CD4-positive, alpha-beta T cell (primary cell): ENCODE data around the gene PPM1A. TPM values are rescaled to one million over a fixed set of nuclear protein-coding genes. Genes with fewer than 3 reads are reported as not detected.

Source experiments
- ATAC-seq: fragments of 200-7000 bp; cut with Tn5 transposase; one replicate; pipeline ENCODE4 v1.10.0; 2022; ENCODE audit warnings: mild to moderate bottlenecking; ENCODE audit not compliant: poor library complexity
- CTCF ChIA-PET: fragments of 350-600 bp; sonication (Branson Sonifier 250); formaldehyde crosslinking; loops from one replicate; lab custom pipeline; 2021; ENCODE audit warnings: antibody characterized with exemption, inconsistent platforms; lab: Charles Lee
- POLR2A ChIA-PET: fragments of 350-600 bp; sonication (Branson Sonifier 250); formaldehyde crosslinking; loops from one replicate; lab custom pipeline; 2021; ENCODE audit warnings: antibody characterized with exemption, inconsistent platforms; lab: Charles Lee
- DNase-seq, 14 experiments: peaks; one replicate each; pipeline ENCODE4 v3.0.0-alpha.2; 2013 to 2020; ENCODE audit warnings: mixed read lengths in 2 of 14
- H3K27ac ChIP-seq, 2 donors: one replicate each; pipeline versions ENCODE4 v1.5.1 to v1.7.0; 2013; ENCODE audit warnings: low read length in 2 of 2, low read depth in 1 of 2, mild to moderate bottlenecking in 1 of 2
- H3K27me3 ChIP-seq, 2 experiments: 1 replicate in 1 of 2; 2 replicates in 1 of 2; pipeline versions ENCODE4 v1.6.1 to v1.7.0; 2013; ENCODE audit warnings: low read length in 2 of 2, control low read depth in 1 of 2, mild to moderate bottlenecking in 1 of 2, moderate library complexity in 1 of 2; ENCODE audit not compliant: insufficient read depth in 2 of 2, control insufficient read depth in 1 of 2
- H3K36me3 ChIP-seq: one replicate; pipeline ENCODE4 v1.6.1; 2013; ENCODE audit warnings: low read length, control low read depth; ENCODE audit not compliant: insufficient read depth
- H3K4me1 ChIP-seq: one replicate; pipeline ENCODE4 v1.6.1; 2013; ENCODE audit warnings: low read length, control low read depth; ENCODE audit not compliant: insufficient read depth
- H3K4me3 ChIP-seq: one replicate; pipeline ENCODE4 v1.5.1; 2013; ENCODE audit warnings: mild to moderate bottlenecking, low read length, moderate library complexity
- H3K9me3 ChIP-seq, 2 experiments: 1 replicate in 1 of 2; 2 replicates in 1 of 2; pipeline versions ENCODE4 v1.6.1 to v1.7.0; 2013; ENCODE audit warnings: low read length in 2 of 2, mild to moderate bottlenecking in 2 of 2, control low read depth in 1 of 2, moderate library complexity in 1 of 2; ENCODE audit not compliant: control insufficient read depth in 1 of 2, insufficient read depth in 1 of 2
- H3K27ac Mint-ChIP-seq: one replicate; pipeline ENCODE4 v1.8.0; 2020; ENCODE audit warnings: mixed read lengths
- H3K27me3 Mint-ChIP-seq: one replicate; pipeline ENCODE4 v1.8.0; 2021; ENCODE audit warnings: mixed read lengths
- H3K36me3 Mint-ChIP-seq: one replicate; pipeline ENCODE4 v1.8.0; 2021; ENCODE audit warnings: low read depth, mixed read lengths
- H3K4me1 Mint-ChIP-seq: one replicate; pipeline ENCODE4 v1.8.0; 2021; ENCODE audit warnings: low read depth, mixed read lengths
- H3K4me3 Mint-ChIP-seq: one replicate; pipeline ENCODE4 v1.8.0; 2020; ENCODE audit warnings: mild to moderate bottlenecking, mixed read lengths
- H3K9me3 Mint-ChIP-seq: one replicate; pipeline ENCODE4 v1.8.0; 2020; ENCODE audit warnings: mixed read lengths
- intact Hi-C, 2 experiments: fragments of 100-400 bp; cut with DNase I in 1 of 2; cut with micrococcal nuclease in 1 of 2; formaldehyde crosslinking; loops; one replicate each; pipeline versions ENCODE4 v1.15.1 to v1.9.0; 2023 to 2025; cut with DNase I, micrococcal nuclease
- total RNA-seq, 174 experiments: library from RNA in 2 of 174; stranded (reverse) in 2 of 174; gene quantifications; one replicate each; pipeline ENCODE4 v1.2.3 and lab custom pipeline; 2021 to 2026
- TF ChIP-seq, protein P1 (sequence below): fragments of 200-600 bp; IDR thresholded peaks from one replicate; pipeline ENCODE4 v1.8.0; 2022; ENCODE audit warnings: antibody characterized with exemption, mild to moderate bottlenecking

Gene PPM1A
- total RNA-seq, 2 experiments from 2014 or later = 96.9 to 97.2 TPM

DNA sequence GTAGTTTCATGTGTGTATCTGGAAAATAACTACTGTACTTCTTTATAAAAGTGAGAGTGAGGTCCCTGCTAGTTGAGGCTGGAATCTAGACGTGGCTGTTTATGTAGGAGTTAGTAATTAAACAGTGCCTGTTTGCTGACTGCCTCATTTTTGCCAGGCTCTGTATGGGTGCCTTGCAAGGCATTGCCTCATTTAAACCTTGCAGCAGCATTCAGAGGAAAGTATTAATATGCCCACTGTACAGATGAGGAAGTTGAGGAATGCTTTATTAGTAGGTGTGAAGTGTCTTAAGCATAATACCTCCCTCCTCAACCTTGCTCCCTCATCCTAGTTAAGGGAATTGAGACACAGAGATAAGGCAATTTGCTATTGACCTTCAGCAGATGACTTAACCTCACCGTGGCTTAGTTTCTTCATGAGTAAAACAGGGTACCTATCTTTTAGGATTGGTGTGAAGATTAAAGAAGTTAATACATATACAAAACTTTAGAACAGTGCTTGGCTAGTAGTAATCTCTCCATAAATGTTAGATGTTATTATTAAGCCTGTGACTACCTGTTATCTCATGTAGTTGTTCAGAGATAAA, 28.7 kb downstream of the PPM1A start:
- no peak for DNase-seq
- H3K9me3 Mint-ChIP-seq = no peaks in the 10 kb centered on the region
- no peaks in the 10 kb centered on the region for H3K27me3 Mint-ChIP-seq
- Histone ChIP-seq H3K27ac (no peak overlapping the region), H3K4me3 (no peak overlapping the region), H3K27me3 (no peaks in the 10 kb centered on the region), H3K9me3 (no peaks in the 10 kb centered on the region), H3K4me1 (peaks cover 7% of the 10 kb centered on the region), H3K36me3 (peaks cover 7% of the 10 kb centered on the region)
- peaks cover 72% of the 10 kb centered on the region for H3K4me1 Mint-ChIP-seq
- intact Hi-C loops = no loop called here
- POLR2A ChIA-PET = no interaction called here
- H3K36me3 Mint-ChIP-seq = peaks cover 32% of the 10 kb centered on the region
- no peak for ATAC-seq
- H3K27ac Mint-ChIP-seq = no peak overlapping the region
- H3K4me3 Mint-ChIP-seq = no peak overlapping the region
- TF ChIP-seq, protein P1, sequence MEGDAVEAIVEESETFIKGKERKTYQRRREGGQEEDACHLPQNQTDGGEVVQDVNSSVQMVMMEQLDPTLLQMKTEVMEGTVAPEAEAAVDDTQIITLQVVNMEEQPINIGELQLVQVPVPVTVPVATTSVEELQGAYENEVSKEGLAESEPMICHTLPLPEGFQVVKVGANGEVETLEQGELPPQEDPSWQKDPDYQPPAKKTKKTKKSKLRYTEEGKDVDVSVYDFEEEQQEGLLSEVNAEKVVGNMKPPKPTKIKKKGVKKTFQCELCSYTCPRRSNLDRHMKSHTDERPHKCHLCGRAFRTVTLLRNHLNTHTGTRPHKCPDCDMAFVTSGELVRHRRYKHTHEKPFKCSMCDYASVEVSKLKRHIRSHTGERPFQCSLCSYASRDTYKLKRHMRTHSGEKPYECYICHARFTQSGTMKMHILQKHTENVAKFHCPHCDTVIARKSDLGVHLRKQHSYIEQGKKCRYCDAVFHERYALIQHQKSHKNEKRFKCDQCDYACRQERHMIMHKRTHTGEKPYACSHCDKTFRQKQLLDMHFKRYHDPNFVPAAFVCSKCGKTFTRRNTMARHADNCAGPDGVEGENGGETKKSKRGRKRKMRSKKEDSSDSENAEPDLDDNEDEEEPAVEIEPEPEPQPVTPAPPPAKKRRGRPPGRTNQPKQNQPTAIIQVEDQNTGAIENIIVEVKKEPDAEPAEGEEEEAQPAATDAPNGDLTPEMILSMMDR = no peak
- CTCF ChIA-PET = no interaction called here

DNA sequence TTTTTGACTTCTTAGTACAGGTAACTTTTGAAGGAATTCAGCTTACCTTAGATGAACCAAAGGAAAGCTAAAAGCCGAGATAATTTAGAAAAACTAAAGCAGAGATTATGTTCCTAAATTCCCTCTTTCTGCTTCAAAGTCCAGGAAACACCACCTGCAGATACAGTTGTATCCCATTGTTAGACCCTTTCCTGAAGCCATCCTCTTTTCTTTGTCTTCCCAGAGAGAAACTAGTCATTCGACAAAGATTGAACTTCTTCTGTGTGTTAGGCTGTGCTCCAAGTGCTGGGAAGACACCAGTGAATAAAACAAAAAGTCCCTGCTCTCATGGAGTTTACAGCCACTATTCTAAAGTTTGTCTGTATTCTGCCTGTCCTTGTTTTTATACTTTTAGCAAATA, 29.3 kb downstream of the PPM1A start:
- DNase-seq = no peak
- Mint-ChIP-seq H3K9me3 (no peaks in the 10 kb centered on the region), H3K36me3 (peaks cover 38% of the 10 kb centered on the region), H3K4me1 (peaks cover 68% of the 10 kb centered on the region), H3K27ac (no peak overlapping the region), H3K27me3 (no peaks in the 10 kb centered on the region), H3K4me3 (no peak overlapping the region)
- POLR2A ChIA-PET = no interaction called here
- Histone ChIP-seq H3K4me3 (no peak overlapping the region), H3K27ac (no peak overlapping the region), H3K9me3 (no peaks in the 10 kb centered on the region), H3K4me1 (peaks cover 5% of the 10 kb centered on the region), H3K36me3 (peaks cover 14% of the 10 kb centered on the region), H3K27me3 (no peaks in the 10 kb centered on the region)
- intact Hi-C loops = no loop called here
- CTCF ChIA-PET = no interaction called here
- TF ChIP-seq, protein P1 = no peak
- ATAC-seq = no peak

DNA sequence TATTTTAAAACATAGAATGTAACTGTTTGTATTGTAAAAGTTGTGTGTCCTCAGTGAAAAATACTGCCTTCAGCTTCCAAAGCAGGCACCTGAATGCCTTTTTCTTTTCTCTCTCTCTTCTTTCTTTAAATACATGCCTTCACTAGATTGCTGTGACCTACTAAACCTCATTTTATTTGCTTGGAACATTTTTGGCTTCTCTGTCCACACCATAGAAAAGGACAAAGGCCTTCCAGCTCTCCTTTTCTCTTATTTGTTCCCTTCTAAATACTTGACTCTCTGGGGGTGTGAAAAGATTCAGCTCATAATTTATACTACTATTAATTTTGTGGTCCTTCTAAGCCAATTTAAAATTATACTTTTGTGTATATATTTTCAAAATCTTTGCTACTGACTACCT, 38.4 kb downstream of the PPM1A start:
- Histone ChIP-seq H3K36me3 (peaks cover 52% of the 10 kb centered on the region), H3K4me1 (no peaks in the 10 kb centered on the region), H3K27ac (no peak overlapping the region), H3K27me3 (no peaks in the 10 kb centered on the region), H3K9me3 (no peaks in the 10 kb centered on the region), H3K4me3 (no peak overlapping the region)
- no peak for DNase-seq
- H3K9me3 Mint-ChIP-seq = no peaks in the 10 kb centered on the region
- no peak for ATAC-seq
- POLR2A ChIA-PET = no interaction called here
- no peak overlapping the region for H3K4me3 Mint-ChIP-seq
- H3K36me3 Mint-ChIP-seq = peaks cover 80% of the 10 kb centered on the region
- intact Hi-C loops = no loop called here
- H3K27me3 Mint-ChIP-seq = no peaks in the 10 kb centered on the region
- TF ChIP-seq, protein P1 = no peak
- H3K4me1 Mint-ChIP-seq = peaks cover 6% of the 10 kb centered on the region
- CTCF ChIA-PET = interaction anchor here (1.0 kb wide), 1 partner anchor 85 kb away, joined by 3 read pairs; no protein-coding TSS in a partner anchor
- H3K27ac Mint-ChIP-seq = no peak overlapping the region
